H1 (cell line): Measurements from ENCODE around the gene PRKCH. TPM values are rescaled to one million over a fixed set of nuclear protein-coding genes. Genes with fewer than 3 reads are reported as not detected.

Experiments
- NANOG ChIP-seq: IDR thresholded peaks from 2 replicates; pipeline ENCODE4 v1.6.1; 2011; ENCODE audit warnings: low read length, low read depth, mild to moderate bottlenecking, inconsistent platforms; ENCODE audit not compliant: insufficient read depth, poor library complexity, severe bottlenecking
- POLR2AphosphoS5 ChIP-seq: IDR thresholded peaks from 2 replicates; pipeline ENCODE4 v1.6.1; 2011; ENCODE audit warnings: low read depth, low read length
- SIRT6 ChIP-seq: IDR thresholded peaks from one replicate; pipeline ENCODE4 v1.7.1; 2012; ENCODE audit warnings: low read length, inconsistent platforms
- polyA plus RNA-seq, 7 experiments: library from polyadenylated mRNA; depleted of rRNA in 3 of 7; stranded (reverse) in 5 of 7; unstranded in 2 of 7; fragments of >200 nt in 5 of 7; fragments of 200-250 nt in 2 of 7; gene quantifications; 1 replicate in 5 of 7; 2 replicates in 1 of 7; 4 replicates in 1 of 7; pipeline versions ENCODE4 v1.2.1 to v1.2.3, GENCODE V29; 2011 to 2013; ENCODE audit warnings: missing spikeins in 2 of 7, mixed read lengths in 2 of 7
- total RNA-seq: library from RNA; stranded (reverse); fragmentation: NEBNext Ultra II Directional; extraction: Animal tissue kit (Norgen Biotek cat#: 25700); gene quantifications from 2 replicates; pipeline ENCODE4 v1.2.1, GENCODE V29; 2021
- TF ChIP-seq, protein P1 (sequence below): IDR thresholded peaks from 2 replicates; pipeline ENCODE4 v1.6.1; 2012; ENCODE audit warnings: low read length, inconsistent platforms

PRKCH gene
- total and polyA plus RNA-seq, 2 of the 8 experiments (the other 6 are each of a cell fraction or from before 2014, with no cell fraction given) = 6.4 to 7.0 TPM

DNA sequence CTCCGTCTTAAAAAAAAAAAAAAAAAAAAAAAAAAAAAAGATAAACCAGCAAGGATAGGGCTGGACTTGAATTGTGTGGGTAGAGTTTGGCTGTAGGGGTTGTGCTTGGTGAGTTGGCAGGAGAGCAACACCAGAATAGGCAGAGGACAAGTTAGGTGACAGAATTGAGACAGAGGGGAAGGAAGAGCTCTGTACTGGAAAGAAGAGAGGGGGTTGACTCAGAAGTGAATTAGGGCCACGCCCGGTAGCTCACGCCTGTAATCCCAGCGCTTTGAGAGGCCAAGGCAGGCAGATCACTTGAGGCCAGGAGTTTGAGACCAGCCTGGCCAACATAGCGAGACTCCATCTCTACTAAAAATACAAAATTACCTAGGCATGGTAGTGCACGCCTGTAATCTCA lies 34.2 kb upstream of the PRKCH start (continued):
- TF ChIP-seq, protein P1, sequence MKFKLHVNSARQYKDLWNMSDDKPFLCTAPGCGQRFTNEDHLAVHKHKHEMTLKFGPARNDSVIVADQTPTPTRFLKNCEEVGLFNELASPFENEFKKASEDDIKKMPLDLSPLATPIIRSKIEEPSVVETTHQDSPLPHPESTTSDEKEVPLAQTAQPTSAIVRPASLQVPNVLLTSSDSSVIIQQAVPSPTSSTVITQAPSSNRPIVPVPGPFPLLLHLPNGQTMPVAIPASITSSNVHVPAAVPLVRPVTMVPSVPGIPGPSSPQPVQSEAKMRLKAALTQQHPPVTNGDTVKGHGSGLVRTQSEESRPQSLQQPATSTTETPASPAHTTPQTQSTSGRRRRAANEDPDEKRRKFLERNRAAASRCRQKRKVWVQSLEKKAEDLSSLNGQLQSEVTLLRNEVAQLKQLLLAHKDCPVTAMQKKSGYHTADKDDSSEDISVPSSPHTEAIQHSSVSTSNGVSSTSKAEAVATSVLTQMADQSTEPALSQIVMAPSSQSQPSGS = no peak
- no peak for TF ChIP-seq POLR2AphosphoS5
- no peak for TF ChIP-seq SIRT6
- no peak for TF ChIP-seq NANOG
- TF ChIP-seq, all 59 proteins: peak for 0
